ENCODE data around the gene HSPA12A.

HSPA12A gene

GRCh38 chr10:116694927-116695268 is 47.5 kb downstream of the HSPA12A start:
- Histone ChIP-seq H3K4me1 (peaks cover 0 to 14% (median 4%) of the 10 kb centered on the region in 10 experiments; a peak in 8 of 20 replicates), H3K27me3 (no peaks in the 10 kb centered on the region), H3K36me3 (no peaks in the 10 kb centered on the region), H3K9ac (no peak overlapping the region), H4K20me1 (no peaks in the 10 kb centered on the region), H3K9me3 (replicated peaks in 1 of 11) (peaks cover 0 to 11% (median 8%) of the 10 kb centered on the region in 11 experiments; a peak in 12 of 22 replicates), H3K4me3 (no peak overlapping the region), H3K4me2 (no peak overlapping the region), H3K27ac (no peak overlapping the region)
- TF ChIP-seq Cebpa-rat (IDR thresholded peaks at IDR 0.05): no peak

DNA sequence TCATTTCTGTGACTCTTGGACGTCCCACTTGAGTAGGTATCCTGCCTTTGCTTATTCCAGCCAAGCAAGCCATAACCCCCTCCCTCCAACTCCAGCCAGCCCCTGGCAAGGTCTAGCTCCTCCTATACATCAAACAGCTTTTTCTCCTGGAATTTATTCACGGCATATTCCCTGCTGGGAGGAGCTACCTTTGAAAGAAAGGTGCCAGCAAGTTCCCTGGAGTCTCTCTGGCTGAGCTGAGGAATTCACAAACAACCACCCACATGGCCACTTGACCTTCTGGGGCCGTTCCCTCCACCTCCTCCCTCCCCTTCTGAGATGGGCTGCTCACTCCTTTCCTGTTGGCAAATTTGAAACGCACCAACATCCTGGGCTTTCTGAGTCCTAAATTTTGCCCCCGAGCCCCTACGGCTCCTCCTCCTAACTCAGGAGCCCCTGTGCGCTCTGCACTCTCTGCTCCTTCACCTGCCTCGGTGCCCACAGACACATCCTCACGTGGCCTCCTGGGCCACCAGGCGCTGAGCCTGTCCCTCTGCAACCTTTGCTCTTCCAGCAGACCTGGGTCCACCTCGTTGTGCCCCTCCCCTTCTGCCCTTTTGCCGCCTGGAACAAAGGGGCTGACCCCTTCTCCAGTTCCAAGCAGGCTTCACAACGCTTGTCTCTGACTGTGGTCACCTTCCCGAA is 48.0 kb downstream of the HSPA12A start:
- no peak for TF ChIP-seq Cebpa-rat (IDR thresholded peaks at IDR 0.05)
- peaks cover 0 to 14% (median 4%) of the 10 kb centered on the region in 10 experiments; a peak in 8 of 20 replicates for H3K4me1 ChIP-seq
- H3K27me3 ChIP-seq: no peaks in the 10 kb centered on the region
- no peaks in the 10 kb centered on the region for H4K20me1 ChIP-seq
- H3K9ac ChIP-seq: no peak overlapping the region
- H3K27ac ChIP-seq: no peak overlapping the region
- H3K4me2 ChIP-seq: no peak overlapping the region
- no peaks in the 10 kb centered on the region for H3K36me3 ChIP-seq
- H3K9me3 ChIP-seq (replicated peaks in 1 of 11): peaks cover 0 to 11% (median 8%) of the 10 kb centered on the region in 11 experiments; a peak in 12 of 22 replicates
- no peak overlapping the region for H3K4me3 ChIP-seq

GRCh38 chr10:116692225-116692624 is 50.1 kb downstream of the HSPA12A start:
- Histone ChIP-seq H4K20me1 (no peaks in the 10 kb centered on the region), H3K4me3 (no peak overlapping the region), H3K9ac (no peak overlapping the region), H3K36me3 (no peaks in the 10 kb centered on the region), H3K27ac (no peak overlapping the region), H3K4me2 (no peak overlapping the region), H3K9me3 (replicated peaks in 1 of 11) (peaks cover 0 to 11% (median 8%) of the 10 kb centered on the region in 11 experiments; a peak in 12 of 22 replicates), H3K27me3 (no peaks in the 10 kb centered on the region), H3K4me1 (peaks cover 0 to 14% (median 4%) of the 10 kb centered on the region in 10 experiments; a peak in 8 of 20 replicates)
- TF ChIP-seq Cebpa-rat (IDR thresholded peaks at IDR 0.05): no peak

DNA sequence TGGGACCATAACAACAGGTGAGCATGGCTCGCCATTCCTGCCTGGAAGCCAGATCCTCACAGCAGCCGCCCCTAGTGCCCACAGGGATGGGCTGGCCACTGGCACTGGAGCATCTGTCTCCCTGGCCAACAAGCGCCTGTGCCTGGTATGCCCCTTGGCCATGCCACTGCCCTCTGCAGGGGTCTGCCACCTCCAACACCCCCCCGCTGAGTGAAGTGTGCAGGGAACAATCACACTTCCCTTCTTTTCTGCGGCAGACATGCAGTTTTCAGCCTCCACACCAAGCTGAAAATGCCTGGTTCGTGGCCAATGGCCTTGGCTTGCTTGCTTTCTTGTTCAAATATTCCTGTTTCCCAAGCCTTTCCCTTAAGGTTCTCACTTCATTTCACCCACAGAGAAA is 50.7 kb downstream of the HSPA12A start:
- Histone ChIP-seq H3K4me2 (peak overlapping the region in 4 of 11 experiments; percentile 6 to 29 (median 11); a peak in 4 of 22 replicates), H3K4me3 (no peak overlapping the region), H4K20me1 (no peaks in the 10 kb centered on the region)

GRCh38 chr10:116690356-116691322 is 51.7 kb downstream of the HSPA12A start:
- Histone ChIP-seq H3K4me2 (peak overlapping the region in 6 of 11 experiments; percentile 5 to 29 (median 11); a peak in 8 of 22 replicates), H3K27me3 (no peaks in the 10 kb centered on the region), H3K9ac (no peak overlapping the region), H4K20me1 (no peaks in the 10 kb centered on the region), H3K4me3 (no peak overlapping the region), H3K4me1 (peaks cover 0 to 14% (median 4%) of the 10 kb centered on the region in 10 experiments; a peak in 8 of 20 replicates), H3K9me3 (replicated peaks in 1 of 11) (no peaks in the 10 kb centered on the region), H3K36me3 (no peaks in the 10 kb centered on the region), H3K27ac (no peak overlapping the region)
- no peak for TF ChIP-seq Cebpa-rat (IDR thresholded peaks at IDR 0.05)

More for the DNA sequence above, 50.7 kb downstream of the HSPA12A start:
- H3K9ac ChIP-seq: no peak overlapping the region
- H3K4me1 ChIP-seq: peaks cover 0 to 14% (median 4%) of the 10 kb centered on the region in 10 experiments; a peak in 8 of 20 replicates
- H3K27ac ChIP-seq: no peak overlapping the region
- peaks cover 0 to 9% (median 7%) of the 10 kb centered on the region in 11 experiments; a peak in 12 of 22 replicates for H3K9me3 ChIP-seq (replicated peaks in 1 of 11)
- H3K27me3 ChIP-seq: no peaks in the 10 kb centered on the region
- no peaks in the 10 kb centered on the region for H3K36me3 ChIP-seq
- TF ChIP-seq Cebpa-rat (IDR thresholded peaks at IDR 0.05): no peak

DNA sequence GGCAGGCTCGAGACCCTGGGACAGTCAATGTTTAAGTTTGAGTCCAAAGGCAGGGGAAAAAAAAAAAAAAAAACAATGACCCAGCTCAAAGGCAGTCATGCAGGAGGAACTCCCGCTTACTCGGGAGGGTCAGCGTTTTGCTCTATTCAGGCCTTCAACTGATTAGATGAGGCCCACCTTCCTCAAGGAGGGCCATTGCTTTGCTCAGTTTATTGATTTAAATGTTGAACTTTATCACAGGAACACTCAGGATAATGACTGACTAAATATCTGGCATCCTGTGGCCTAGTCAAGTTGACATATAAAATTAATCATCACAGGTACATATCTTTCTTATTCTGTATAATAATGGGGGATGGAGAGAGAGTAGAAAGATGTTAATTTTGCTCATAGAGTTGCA is 52.6 kb downstream of the HSPA12A start:
- H3K4me2 ChIP-seq: no peak overlapping the region
- no peaks in the 10 kb centered on the region for H4K20me1 ChIP-seq
- H3K36me3 ChIP-seq: no peaks in the 10 kb centered on the region
- H3K27me3 ChIP-seq: no peaks in the 10 kb centered on the region
- H3K4me1 ChIP-seq: peaks cover 0 to 14% (median 4%) of the 10 kb centered on the region in 10 experiments; a peak in 8 of 20 replicates
- no peak for TF ChIP-seq Cebpa-rat (IDR thresholded peaks at IDR 0.05)
- H3K4me3 ChIP-seq: no peak overlapping the region
- H3K27ac ChIP-seq: no peak overlapping the region
- no peak overlapping the region for H3K9ac ChIP-seq
- no peaks in the 10 kb centered on the region for H3K9me3 ChIP-seq (replicated peaks in 1 of 11)

- Histone ChIP-seq H4K20me1 (no peaks in the 10 kb centered on the region), H3K4me1 (peaks cover 0 to 14% (median 4%) of the 10 kb centered on the region in 10 experiments; a peak in 8 of 20 replicates), H3K36me3 (no peaks in the 10 kb centered on the region), H3K4me2 (no peak overlapping the region), H3K27me3 (no peaks in the 10 kb centered on the region), H3K27ac (no peak overlapping the region), H3K9ac (no peak overlapping the region), H3K9me3 (replicated peaks in 1 of 11) (no peaks in the 10 kb centered on the region), H3K4me3 (no peak overlapping the region)
- TF ChIP-seq Cebpa-rat (IDR thresholded peaks at IDR 0.05): no peak
Observed at GRCh38 chr10:116688741-116689495, 53.4 kb downstream of the HSPA12A start.

DNA sequence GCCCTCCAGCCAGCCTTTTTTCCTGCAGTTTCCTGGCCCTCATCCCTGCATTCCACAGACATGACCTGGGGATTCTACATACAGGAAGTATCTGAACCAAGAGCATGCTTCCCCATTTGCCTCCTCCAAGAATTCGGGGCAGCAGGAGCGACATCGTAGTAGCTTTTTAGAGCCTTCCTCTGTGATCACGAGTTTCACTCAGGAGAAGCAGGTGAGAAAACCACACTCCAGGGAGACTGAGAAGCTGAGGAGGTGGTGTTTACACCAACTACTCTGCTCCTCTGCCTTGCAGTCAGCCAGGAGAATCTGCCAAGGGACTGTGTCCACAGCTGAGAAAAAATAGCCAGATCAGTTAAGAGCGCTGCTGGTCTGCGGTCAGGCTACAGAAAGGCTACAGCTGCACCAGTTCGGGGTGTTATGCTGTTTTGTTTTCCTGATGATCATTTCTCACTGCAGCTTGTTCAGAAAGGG is 54.1 kb downstream of the HSPA12A start:
- H3K9ac ChIP-seq: no peak overlapping the region
- TF ChIP-seq Cebpa-rat (IDR thresholded peaks at IDR 0.05): no peak
- H3K4me2 ChIP-seq: no peak overlapping the region
- no peaks in the 10 kb centered on the region for H3K27me3 ChIP-seq
- H3K36me3 ChIP-seq: no peaks in the 10 kb centered on the region
- H3K4me1 ChIP-seq: peaks cover 0 to 14% (median 4%) of the 10 kb centered on the region in 10 experiments; a peak in 8 of 20 replicates
- H3K4me3 ChIP-seq: no peak overlapping the region
- no peak overlapping the region for H3K27ac ChIP-seq
- H4K20me1 ChIP-seq: no peaks in the 10 kb centered on the region
- no peaks in the 10 kb centered on the region for H3K9me3 ChIP-seq (replicated peaks in 1 of 11)

All from BLaER1 treated with 17β-estradiol and CSF1 and Interleukin-3, amounts not matched to agents 10 nM and 100 nM (cell line).